Left ventricle myocardium inferior (tissue), 1 donor: ENCODE measurements around the gene FHAD1. TPM values are rescaled to one million over a fixed set of nuclear protein-coding genes. Genes with fewer than 3 reads are reported as not detected.
"Not testable (repeated sequence)": the region's sequence is repeated elsewhere in the genome, so short reads cannot be mapped to it uniquely, and the experiment has no call there.

Experiments
- DNase-seq: peaks from one replicate; pipeline ENCODE4 v3.0.0-alpha.2; 2020
- H3K27ac ChIP-seq: fragments of 200-600 bp; replicated peaks from 2 replicates; pipeline ENCODE4 v1.8.0; 2021
- H3K27me3 ChIP-seq: fragments of 200-600 bp; 2 replicates; pipeline ENCODE4 v1.8.0; 2021; ENCODE audit warnings: low read depth
- H3K36me3 ChIP-seq: fragments of 200-600 bp; 2 replicates; pipeline ENCODE4 v1.8.0; 2021
- H3K4me1 ChIP-seq: fragments of 200-600 bp; 2 replicates; pipeline ENCODE4 v1.8.0; 2021
- H3K4me3 ChIP-seq: fragments of 200-600 bp; 2 replicates; pipeline ENCODE4 v1.8.0; 2021; ENCODE audit warnings: mild to moderate bottlenecking, moderate library complexity
- H3K9me3 ChIP-seq: fragments of 200-600 bp; replicated peaks from 2 replicates; pipeline ENCODE4 v1.8.0; 2021
- intact Hi-C: fragments of 100-400 bp; cut with micrococcal nuclease; formaldehyde crosslinking; loops from one replicate; pipeline ENCODE4 v1.11.0; 2022
- total RNA-seq: library from RNA; stranded (reverse); fragmentation: NEBNext Ultra II Directional; extraction: Animal tissue kit (Norgen Biotek cat#: 25700); gene quantifications from one replicate; pipeline ENCODE4 v1.2.1, GENCODE V29; 2021
- TF ChIP-seq, protein P1 (sequence below): fragments of 200-600 bp; IDR thresholded peaks from 2 replicates; pipeline ENCODE4 v1.8.0; 2021; ENCODE audit warnings: antibody characterized with exemption, mild to moderate bottlenecking, borderline replicate concordance
- donor health status: DM: no; HTN: yes; CAD: no; lungs with severe emphysema.

Gene FHAD1
- total RNA-seq, 1 donor from 2014 or later = not detected

DNA sequence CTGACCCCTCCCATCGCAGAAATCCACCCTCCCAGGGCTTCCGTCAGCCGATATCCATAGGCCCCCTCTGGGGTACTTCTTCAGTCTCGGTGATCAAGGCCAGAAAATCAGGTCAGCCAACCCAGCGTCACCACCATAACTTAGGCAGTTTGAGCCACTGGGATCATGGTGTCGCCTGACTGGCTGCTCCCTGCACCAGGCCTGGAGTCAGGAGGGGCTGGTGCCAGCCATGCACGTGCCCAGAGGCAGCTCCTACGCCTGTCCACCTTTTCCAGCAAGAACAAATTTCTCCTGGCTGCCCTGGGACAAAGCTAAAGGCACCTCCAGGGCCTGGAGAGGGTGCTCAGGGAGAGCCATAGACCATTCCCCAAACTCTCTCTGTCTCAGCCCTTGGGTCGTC is 186.4 kb downstream of the FHAD1 start:
- Histone ChIP-seq H3K4me3 (no peak overlapping the region), H3K27ac (no peak overlapping the region), H3K36me3 (peaks cover 12% of the 10 kb centered on the region), H3K9me3 (no peaks in the 10 kb centered on the region), H3K27me3 (no peaks in the 10 kb centered on the region), H3K4me1 (peaks cover 4% of the 10 kb centered on the region)
- TF ChIP-seq, protein P1, sequence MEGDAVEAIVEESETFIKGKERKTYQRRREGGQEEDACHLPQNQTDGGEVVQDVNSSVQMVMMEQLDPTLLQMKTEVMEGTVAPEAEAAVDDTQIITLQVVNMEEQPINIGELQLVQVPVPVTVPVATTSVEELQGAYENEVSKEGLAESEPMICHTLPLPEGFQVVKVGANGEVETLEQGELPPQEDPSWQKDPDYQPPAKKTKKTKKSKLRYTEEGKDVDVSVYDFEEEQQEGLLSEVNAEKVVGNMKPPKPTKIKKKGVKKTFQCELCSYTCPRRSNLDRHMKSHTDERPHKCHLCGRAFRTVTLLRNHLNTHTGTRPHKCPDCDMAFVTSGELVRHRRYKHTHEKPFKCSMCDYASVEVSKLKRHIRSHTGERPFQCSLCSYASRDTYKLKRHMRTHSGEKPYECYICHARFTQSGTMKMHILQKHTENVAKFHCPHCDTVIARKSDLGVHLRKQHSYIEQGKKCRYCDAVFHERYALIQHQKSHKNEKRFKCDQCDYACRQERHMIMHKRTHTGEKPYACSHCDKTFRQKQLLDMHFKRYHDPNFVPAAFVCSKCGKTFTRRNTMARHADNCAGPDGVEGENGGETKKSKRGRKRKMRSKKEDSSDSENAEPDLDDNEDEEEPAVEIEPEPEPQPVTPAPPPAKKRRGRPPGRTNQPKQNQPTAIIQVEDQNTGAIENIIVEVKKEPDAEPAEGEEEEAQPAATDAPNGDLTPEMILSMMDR = no peak
- intact Hi-C loops = loop anchor here (5.0 kb wide), 1 partner anchor 106 kb away; no protein-coding TSS in a partner anchor
- no peak for DNase-seq

DNA sequence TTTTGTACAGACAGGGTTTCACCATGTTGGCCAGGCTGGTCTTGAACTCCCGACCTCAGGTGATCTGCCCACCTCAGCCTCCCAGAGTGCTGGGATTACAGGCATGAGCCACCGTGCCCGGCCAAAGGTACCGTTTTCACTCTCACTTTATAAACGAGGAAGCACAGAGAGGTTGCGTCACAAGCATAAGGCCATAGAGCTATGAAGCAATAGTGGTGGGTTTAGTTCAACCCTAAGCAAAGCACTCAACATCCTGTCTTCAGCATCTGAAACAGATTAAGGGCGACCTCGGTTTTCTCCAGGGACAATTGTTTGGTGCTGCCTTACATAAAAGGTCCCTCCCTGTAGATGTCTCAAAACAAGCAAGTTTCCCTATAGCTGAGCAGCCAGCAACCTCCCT is 187.7 kb downstream of the FHAD1 start:
- not testable (repeated sequence) for DNase-seq, H3K9me3 ChIP-seq, H3K27me3 ChIP-seq, H3K27ac ChIP-seq, H3K36me3 ChIP-seq, H3K4me1 ChIP-seq, H3K4me3 ChIP-seq
- intact Hi-C loops = loop anchor here (5.0 kb wide), 1 partner anchor 107 kb away; no protein-coding TSS in a partner anchor

DNA sequence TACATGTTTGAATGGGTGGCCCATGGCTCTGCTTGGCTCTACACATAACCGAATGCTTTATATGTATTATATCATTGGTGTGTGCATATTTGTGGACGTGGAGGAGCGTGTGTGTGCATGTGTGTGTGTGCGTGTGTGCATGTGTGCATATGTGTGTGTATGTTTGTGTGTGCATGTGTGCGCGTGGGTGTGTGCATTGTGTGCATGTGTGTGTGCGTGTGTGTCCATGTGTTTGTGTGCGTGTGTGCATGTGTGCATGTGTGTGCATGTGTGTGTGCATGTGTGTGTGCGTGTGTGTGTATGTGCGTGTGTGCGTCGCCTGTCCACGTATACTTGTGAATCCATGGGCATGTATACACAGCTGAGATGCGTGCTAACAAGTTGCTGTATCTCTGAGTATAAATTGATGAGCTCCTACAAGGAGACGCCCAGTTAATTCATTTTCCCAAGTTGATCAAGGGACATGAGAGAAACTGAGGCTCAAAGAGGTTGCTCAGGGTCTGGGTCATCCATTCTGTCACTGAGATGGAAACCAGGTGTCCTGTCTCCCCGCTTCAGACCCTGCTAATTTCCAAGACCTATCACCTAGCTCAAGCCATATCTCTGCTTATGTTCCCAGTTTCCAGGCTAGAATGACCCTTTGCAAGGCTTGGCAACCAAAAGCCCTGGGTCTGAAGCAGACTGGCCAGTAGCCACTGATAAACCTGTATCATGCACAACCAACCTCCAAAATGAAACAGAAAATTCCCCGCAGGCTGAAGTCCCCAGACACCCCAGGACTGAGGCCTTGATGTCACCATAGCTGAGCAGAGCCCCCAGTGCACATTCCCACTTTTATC is 188.4 kb downstream of the FHAD1 start:
- intact Hi-C loops = no loop called here
- Histone ChIP-seq H3K9me3 (no peaks in the 10 kb centered on the region), H3K27me3 (no peaks in the 10 kb centered on the region), H3K36me3 (no peaks in the 10 kb centered on the region), H3K27ac (no peak overlapping the region), H3K4me3 (no peak overlapping the region), H3K4me1 (peaks cover 4% of the 10 kb centered on the region)
- TF ChIP-seq, protein P1 = no peak
- DNase-seq = no peak

GRCh38 chr1:15436881-15437442 is 189.9 kb downstream of the FHAD1 start:
- intact Hi-C loops = no loop called here
- Histone ChIP-seq H3K27me3 (no peaks in the 10 kb centered on the region), H3K36me3 (no peaks in the 10 kb centered on the region), H3K4me3 (no peak overlapping the region), H3K4me1 (peaks cover 4% of the 10 kb centered on the region), H3K9me3 (no peaks in the 10 kb centered on the region), H3K27ac (no peak overlapping the region)
- TF ChIP-seq, protein P1 = no peak
- DNase-seq = no peak

- Histone ChIP-seq H3K36me3 (no peaks in the 10 kb centered on the region), H3K4me1 (no peaks in the 10 kb centered on the region), H3K9me3 (no peaks in the 10 kb centered on the region), H3K27me3 (no peaks in the 10 kb centered on the region), H3K4me3 (no peak overlapping the region), H3K27ac (no peak overlapping the region)
- no peak for DNase-seq
- TF ChIP-seq, protein P1 = no peak
- intact Hi-C loops = no loop called here
Measured at GRCh38 chr1:15439325-15439724, 192.3 kb downstream of the FHAD1 start.

GRCh38 chr1:15440357-15440756 is 193.3 kb downstream of the FHAD1 start:
- intact Hi-C loops = no loop called here
- Histone ChIP-seq H3K27ac (no peak overlapping the region), H3K4me3 (no peak overlapping the region), H3K27me3 (peaks cover 6% of the 10 kb centered on the region), H3K9me3 (no peaks in the 10 kb centered on the region), H3K4me1 (no peaks in the 10 kb centered on the region), H3K36me3 (no peaks in the 10 kb centered on the region)
- DNase-seq = no peak
- TF ChIP-seq, protein P1 = no peak
